HG02885 (cell line): ENCODE measurements around the gene MSRB3.

ENCODE experiments used
- ATAC-seq: cut with Tn5 transposase; IDR thresholded peaks from one replicate; pipeline ENCODE4 v1.9.1; 2021; ENCODE audit warnings: mild to moderate bottlenecking; ENCODE audit not compliant: unreplicated experiment, poor library complexity

MSRB3 gene

GRCh38 chr12:65511912-65512311, 233.4 kb downstream of the MSRB3 start:
- ATAC-seq: no peak
